NCI-H2107 treated with DMSO at 0.1 percent for 48 hours (cell line): ENCODE results near the gene TBC1D5.
"Not testable (repeated sequence)": the region's sequence is repeated elsewhere in the genome, so short reads cannot be mapped to it uniquely, and the experiment has no call there.

Experiments used
- DNase-seq: peaks from one replicate; lab custom pipeline; 2025; ENCODE audit not compliant: unreplicated experiment; lab: John Stamatoyannopoulos, UW

Gene TBC1D5

DNA sequence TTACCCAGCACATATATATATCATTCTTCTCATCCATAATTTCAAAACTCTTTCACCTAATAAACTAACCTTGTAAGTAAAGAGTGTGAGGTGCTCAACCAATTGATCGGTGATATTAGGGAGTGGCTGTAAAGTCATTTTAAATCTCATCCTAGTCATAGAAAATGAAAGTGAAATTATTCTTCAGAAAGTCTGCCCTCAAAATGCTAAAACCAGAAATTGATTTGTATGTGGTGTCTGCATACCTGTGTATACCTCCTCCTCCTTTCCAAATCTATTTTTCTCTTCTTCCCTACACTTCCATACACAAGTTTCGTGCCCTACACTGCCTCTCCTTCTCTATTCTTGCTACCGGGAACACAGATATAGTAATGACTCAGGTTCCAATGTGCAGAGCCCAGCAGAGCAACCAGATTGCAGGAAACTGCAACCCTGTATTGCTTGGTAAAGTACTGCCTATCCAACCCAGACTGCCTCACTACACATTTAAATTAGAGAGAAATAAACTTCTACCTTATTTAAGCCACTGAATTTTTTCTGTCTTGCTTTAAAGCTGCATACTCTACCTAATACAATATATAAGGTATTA is 7.4 kb upstream of the TBC1D5 start:
- DNase-seq, result no peak

DNA sequence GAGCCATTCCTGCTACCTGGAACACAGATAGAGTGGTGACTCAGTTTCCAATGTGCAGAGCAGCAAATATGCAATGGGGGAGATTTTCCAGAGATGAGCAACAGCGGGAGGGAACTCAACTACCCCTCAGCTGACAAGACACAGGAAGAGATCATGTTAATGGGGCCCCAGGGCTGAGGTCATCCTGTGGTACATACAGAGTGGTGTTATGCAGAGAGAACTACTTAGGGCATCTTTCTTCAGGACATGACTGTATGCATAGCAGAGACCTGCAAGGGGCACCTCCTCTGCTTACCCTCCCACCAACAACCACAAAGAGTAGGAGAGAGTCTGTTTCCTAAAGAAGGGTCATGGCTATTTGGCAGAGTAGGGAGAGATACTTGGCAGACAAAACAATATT is 6.8 kb upstream of the TBC1D5 start:
- DNase-seq, result no peak

DNA sequence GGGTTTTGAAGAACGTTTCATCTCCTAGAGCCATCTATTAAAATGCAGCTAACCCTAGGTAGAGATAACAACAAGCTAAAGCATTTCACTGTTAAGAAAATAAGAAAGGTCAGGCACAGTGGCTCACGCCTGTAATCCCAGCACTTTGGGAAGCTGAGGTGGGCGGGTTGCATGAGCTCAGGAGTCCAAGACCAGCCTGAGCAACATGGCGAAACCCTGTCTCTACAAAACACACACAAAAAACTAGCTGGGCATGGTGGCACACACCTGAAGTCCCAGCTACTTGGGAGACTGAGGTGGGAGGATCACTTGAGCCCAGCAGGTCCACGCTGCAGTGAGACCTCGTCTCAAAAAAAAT is 5.4 kb upstream of the TBC1D5 start:
- no peak for DNase-seq

DNA sequence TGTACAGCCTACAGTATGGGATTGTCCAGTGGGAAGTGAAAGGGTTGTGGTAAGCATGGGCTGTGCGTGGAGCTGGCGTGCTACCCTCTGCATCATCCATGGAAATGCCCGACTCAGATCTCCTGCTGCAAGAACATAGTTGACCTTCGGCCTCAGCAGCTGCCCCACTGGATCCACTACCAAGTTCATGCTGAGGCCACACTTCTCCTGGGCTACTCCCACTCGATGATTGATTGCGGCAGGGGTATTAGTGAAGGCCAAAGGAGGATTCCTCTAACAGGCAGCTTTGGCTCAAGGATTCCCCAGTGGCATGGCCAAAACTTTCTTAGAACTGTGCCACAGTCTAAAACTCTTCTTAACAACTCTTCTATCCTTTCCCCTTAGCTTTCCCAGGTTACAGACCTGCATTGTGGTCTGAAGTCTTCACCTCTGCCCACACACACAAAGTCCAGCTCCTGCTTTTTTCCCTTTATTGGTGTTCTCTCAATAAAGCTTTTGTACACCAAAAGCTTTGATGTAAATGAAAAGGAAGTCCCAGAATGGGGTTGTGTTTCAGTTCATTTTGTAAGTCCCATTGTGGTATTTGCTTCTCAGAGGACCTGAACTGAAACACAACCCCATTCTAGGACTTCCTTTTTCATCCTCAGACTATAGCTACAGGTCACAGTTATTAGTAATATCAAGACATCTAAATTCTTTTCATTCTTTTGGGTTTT is 4.9 kb upstream of the TBC1D5 start:
- no peak for DNase-seq

DNA sequence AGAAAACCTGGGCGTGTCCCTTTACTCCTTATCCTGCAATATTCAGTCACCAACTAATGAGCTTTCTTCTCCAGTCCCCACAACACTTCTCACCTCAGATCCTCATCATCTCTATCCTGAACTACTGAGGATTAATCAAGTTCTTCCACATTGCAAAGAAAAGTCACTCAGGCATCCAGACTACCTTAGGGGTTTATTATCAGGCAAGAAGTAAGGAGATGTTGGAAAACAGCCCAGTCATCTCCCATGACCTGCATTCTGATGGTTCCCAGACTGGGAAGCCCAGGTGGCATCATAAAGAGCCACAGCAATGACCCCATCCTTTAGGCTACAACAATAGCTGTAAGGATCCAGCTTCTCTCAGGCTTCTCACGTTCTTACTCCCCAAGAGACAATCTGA is 3.5 kb upstream of the TBC1D5 start:
- DNase-seq, result no peak

DNA sequence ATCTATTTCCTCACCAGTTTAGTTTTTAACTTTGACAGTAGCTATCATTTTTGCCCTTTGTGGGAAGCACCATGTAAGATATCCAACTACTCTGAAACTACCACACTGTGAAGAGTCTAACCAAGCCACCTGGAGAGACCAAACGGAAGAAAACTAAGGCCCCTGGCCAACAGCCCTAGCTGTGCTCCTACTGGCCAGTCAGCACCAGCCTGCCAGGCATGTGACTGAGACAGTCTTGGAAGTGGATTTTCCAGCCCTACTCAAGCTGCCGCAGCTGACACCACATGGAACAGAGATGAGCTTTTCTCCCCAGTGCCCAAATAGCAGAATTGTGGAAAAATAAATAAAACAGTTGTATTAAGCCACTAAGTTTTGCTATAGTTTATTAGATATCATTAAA is 2.9 kb upstream of the TBC1D5 start:
- DNase-seq, result no peak

DNA sequence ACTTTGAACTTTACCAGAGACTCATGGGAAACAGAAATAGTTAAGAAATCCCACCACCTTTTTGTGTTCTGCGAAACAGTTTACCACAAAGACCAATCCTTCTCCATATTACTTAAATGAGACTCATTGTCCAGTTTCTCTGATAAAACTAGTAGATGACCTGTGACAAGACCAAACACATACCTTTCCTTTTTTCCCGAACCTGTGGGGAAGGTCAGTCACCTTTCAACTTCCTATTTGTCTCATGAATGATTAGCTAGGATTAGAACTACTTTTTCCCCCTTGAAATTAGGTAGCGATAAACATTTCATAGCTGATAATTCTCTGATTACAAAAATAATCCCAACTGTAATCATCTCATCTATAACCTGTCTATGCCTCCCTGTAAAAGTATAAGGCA is 2.3 kb upstream of the TBC1D5 start:
- DNase-seq, result no peak

DNA sequence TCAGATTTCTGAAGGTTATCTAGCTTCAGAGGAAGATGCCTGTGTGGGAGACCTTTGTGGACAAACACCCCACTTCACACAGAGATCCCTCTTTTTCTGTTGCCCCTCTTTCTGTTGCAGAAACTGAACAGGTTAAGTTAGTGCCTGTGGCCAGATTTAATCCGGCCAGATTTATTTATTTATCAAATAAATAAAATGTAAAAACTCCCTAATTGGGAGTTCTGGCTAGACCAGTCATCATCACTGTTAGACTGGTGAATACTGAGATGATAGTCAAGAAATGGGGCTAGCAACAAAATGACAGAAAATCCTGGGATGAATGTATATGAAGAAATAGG is 1.2 kb upstream of the TBC1D5 start:
- DNase-seq, result no peak

DNA sequence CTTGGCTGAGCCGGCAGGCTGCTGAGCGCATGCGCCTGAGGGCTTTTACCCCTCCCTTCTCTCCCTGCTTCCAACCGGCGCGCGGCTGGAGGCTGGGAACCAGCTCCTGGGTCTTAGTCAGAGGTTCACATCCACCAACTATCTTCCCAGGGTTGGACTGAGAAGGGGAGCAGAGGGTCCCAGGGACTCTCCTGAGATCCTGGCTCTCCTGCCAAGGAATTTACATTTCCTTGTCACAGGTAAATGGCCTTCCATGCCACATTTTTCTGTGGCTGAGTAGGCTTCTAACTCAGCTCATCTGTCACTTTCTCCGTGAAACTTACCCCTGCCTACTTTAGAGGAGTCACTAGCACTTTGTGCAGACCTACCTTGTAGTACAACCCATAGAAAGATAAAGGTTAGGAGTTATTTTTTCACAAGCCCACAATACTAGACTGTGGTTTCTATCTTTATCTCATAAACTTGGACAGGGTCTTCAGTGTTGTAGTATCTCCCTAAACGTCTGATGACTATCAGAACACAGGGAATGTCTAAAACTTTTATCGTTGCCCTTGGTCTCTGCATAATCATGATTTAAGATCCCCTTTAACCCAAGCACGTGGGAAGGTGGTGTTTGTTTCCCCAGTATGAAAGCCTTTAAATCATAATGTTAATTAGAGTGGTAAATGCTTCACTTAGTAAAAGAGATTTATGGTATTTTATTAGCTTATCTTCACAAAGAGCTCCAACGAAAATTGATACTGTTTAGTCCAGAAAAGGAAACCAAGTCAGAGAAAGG is 638 bp upstream of the TBC1D5 start:
- peak; percentile 3 for DNase-seq

DNA sequence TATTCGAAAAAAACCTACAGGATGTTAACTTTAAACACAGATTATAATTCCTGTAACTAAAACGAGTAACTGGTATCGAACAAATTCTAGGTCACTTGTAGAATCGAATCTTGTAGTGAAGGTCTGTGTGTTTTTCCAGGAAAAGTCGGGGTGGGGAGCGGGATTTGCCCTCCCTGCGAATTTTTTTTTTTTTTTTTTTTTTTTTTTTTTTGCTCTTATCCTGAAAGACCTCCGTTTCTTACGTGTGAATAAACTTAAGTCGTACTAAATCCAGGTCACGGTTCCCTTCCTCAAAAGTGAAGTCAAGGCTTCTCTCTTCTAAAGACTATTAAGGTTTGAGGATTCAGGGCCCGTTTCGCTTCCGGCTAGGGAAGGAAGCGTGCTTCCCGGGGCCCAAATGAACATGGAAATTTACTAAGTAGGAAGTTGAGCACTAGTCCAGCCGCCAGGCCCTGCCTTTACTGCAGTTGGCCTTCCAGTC is 770 bp downstream of the TBC1D5 start:
- DNase-seq, result no peak

DNA sequence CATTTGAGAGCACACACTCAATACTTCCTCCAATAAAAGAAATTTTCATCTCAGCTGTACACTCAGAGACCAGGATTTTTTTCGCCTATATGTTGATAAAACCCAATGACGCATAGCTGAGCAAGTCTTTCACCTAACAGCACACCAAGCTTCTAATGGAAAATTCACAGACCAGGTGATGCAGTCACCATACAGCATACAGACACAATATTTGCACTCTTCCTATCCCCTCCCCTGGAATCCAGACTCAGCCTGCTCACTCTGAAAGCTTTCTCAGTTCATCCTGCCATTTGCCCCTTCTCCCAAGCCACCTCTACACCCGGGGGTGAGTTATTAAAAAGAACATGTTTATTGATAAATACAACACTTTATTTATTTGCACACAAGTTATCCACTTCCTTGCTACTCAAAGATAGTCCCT is 1.7 kb downstream of the TBC1D5 start:
- no peak for DNase-seq

DNA sequence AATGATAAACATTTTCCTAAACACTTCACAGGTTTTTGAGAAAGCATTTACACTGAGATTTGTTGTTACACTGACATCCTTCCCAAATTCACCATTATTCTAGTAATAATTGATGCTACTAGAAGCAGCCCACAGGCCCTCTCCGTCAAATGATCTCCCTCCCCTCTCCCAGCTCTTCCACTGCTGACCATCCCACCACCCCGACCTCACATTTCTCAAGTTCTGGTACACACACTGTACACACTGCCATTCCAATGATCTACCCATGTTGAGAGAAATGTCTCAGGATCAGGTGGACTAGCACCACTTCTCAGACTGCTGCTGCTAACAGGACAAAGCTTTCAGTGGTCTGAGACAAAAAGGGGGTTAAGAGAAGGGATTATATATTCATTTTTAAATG is 3.5 kb downstream of the TBC1D5 start:
- DNase-seq, result no peak

DNA sequence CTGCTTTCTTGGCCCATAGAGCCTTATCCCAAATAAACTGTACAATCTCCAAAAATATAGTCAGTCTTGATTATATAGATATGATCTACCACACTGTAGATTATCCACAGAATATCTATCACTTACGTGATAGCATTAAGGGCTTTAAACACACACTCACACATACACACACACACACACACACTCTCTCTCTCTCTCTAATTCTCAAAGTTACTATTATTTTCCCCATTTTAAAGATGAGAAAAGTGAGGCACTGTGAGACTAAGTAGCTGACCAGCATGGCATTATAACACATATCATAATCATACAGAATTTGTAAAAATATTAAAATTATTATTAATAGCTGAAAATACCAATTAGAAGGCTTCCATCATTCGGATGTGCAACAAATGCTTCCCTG is 4.2 kb downstream of the TBC1D5 start:
- no peak for DNase-seq

DNA sequence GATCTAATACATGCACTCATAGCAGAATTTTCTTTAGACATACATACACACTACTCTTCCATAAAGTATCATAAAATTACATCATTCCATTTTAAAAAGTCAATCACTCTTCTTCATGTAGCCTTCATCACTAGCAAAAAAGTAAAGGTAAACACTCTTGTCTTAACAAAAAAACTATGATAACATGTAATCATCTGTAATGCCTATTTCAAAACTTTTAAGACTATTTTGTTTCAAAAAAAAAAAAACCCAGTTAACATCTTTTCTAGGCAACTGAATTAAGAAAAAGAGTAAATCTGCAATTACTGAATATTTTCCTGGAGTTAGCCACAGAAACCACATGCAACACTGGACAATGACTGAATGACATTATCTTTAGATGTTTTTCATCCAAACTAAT is 4.8 kb downstream of the TBC1D5 start:
- DNase-seq, result no peak

DNA sequence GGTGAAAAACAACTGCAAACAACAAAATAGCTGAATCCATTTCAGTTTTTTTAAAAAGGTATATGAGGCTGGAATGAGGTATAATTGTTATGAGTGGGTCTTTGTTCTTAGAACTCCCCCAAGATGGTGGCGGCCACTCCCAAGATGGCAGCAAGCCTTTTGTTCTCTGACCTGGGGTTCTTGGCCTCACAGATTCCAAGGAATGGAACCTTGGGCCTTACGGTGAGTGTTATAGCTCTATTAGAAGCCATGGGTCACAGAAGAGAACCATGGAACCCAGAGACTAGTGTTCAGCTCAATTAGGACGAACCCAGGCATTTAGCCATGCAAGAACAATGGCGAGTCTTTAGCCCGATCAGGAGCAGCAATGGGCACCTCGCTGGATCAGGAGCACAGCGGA is 7.1 kb downstream of the TBC1D5 start:
- DNase-seq, result not testable (repeated sequence)

DNA sequence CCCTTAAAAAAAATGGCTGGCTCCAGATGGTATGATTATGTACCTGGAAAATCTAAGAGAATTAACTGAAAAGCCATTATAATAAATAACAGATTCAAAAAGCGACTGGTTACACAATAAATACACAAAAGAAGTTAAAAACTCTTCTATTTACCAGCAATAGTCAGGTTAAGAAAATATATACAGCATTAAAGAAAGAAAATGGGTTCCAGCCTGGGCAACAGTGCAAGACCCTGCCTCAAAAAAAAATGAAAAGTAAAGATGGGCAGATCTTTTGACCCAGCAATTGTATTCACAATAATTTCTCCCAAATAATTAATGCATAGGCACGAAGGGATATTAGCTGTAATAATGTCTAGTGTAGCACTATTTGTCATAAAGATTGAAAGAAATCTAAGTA is 8.7 kb downstream of the TBC1D5 start:
- no peak for DNase-seq

DNA sequence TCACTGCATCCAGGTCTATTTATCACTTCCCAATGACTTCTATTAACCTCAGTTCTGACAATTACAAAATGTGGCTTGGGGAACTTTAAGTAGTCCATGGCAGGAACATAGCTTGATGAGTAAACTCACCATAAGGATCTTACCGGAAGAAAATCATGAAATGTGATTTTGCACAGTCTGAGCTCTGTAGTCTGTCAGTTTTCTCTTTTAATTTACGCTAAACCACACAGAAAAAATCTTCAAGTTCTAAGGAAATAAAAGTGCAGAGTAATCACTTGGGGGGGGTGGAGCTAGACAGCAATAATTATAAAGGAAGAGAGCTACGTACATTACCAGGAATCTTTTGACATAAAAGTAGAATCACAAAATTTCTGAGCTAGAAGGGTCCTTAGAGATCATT is 9.2 kb downstream of the TBC1D5 start:
- no peak for DNase-seq

DNA sequence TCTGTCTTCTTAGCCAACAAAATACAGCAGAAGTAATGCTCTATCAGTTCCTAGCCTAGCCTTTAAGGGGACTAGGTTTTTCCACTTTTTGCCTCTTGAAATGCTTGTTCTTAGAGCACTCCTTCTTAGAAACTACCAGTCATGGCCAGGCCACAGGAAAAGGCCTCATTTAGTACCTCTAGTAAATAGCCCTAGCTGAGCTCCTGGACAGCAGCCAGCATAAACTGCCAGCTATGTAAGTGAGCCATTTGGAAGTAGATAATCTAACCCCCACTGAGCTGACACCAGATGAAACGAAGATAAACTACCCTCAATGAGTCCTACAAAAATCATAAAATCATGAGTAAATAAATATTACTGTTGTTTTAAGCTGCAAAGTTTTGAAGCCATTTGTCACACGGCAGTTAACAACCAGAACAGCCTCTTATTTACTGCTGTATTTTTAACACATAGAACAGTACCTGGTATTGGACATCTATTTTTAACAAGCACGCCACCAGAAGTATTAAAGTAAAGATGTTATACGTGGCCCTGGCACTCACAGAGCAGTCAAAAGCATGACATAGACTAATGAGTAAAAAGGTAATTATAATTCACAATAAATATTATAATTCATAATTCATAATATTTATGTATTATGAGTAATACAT is 12.0 kb downstream of the TBC1D5 start:
- DNase-seq, result peak; percentile 32

DNA sequence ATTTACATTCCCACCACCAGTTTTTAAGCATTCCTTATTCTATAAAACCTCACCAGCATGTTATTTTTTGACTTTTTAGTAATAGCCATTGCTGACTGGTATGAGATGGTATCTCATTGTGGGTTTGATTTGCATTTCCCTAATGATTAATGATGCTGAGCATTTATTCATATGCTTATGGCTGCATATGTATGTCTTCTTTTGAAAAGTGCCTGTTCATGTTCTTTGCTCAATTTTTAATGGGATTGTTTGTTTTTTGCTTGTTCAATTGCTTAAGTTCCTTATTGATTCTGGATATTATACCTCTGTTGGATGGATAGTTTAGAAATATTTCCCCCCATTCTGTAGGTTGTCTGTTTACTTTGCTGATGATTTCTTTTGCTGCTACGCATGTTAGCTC is 16.1 kb downstream of the TBC1D5 start:
- DNase-seq, result no peak

DNA sequence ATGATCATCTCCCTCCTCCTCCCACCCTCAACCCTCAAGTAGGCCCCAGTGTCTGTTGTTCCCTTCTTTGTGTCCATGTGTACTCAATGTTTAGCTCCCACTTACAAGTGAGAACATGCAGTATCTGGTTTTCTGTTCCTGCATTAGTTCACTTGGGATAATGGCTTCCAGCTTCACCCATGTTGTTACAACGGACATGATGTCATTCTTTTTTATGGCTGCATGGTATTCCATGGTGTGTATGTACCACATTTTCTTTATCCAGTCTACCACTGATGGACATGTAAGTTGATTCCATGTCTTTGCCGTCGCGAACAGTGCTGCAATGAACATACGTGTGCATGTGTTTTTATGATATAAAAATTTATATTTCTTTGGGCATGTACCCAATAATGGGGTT is 16.6 kb downstream of the TBC1D5 start:
- DNase-seq, result not testable (repeated sequence)

DNA sequence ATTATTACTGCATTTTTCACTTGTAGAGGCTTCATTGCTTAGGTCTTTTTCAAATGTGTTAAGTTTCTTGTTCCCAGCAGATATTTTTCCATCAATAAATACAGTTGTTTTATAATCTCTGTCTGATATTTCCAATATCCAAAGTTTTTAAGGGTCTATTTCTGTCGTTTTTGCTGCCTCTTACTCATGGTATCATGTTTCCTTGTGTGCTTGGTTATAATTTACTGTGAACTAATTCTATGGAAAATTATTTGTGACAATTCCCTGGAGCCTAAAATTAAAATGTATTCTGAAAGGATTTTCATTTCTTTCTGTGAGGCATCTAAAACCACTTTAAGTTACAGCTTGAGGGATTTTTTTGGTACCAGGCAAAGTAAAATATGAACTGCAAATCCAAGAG is 17.5 kb downstream of the TBC1D5 start:
- no peak for DNase-seq

DNA sequence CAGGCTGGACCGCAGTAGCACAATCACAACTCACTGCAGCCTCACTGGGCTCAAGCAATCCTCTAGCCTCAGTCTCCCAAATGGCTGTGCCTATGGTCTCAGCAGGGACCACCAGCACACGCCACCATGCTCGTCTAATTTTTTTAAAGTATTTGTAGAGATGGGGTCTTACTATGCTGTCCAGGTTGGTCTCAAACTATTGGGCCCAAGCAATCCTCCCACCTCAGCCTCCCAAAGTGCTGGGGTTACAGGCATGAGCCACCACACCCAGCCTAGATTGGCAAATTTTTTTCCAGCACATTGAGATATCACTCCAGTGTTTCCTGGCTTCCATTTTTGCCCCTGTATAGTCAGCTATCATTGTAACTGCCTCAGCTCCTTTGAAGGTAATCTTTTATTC is 18.3 kb downstream of the TBC1D5 start:
- DNase-seq, result no peak
